Tibial artery (tissue), 4 donors: Measurements from ENCODE around the gene ZNF205.

Source experiments
- DNase-seq, 2 donors: peaks; one replicate each; pipeline ENCODE4 v3.0.0-alpha.2; 2019
- H3K27ac ChIP-seq, 2 donors: fragments of 200-600 bp; sonication (generic) in 1 of 2; 1 replicate in 1 of 2; 2 replicates in 1 of 2; pipeline ENCODE4 v1.5.1; 2018 to 2019; ENCODE audit warnings: mild to moderate bottlenecking in 1 of 2
- H3K27me3 ChIP-seq, 2 donors: fragments of 200-600 bp; sonication (generic) in 1 of 2; one replicate each; pipeline versions ENCODE4 v1.5.1 to v1.6.0; 2016 to 2019
- H3K36me3 ChIP-seq, 3 donors: fragments of 200-600 bp; sonication (generic) in 2 of 3; one replicate each; pipeline ENCODE4 v1.5.1; 2016 to 2019; ENCODE audit warnings: mild to moderate bottlenecking in 2 of 3
- H3K4me1 ChIP-seq, 4 donors: fragments of 200-600 bp; sonication (generic) in 2 of 4; 1 replicate in 3 of 4; 2 replicates in 1 of 4; pipeline ENCODE4 v1.5.1; 2016 to 2019
- H3K4me3 ChIP-seq, 2 donors: fragments of 200-600 bp; sonication (generic) in 1 of 2; 1 replicate in 1 of 2; 2 replicates in 1 of 2; pipeline ENCODE4 v1.5.1; 2018 to 2019; ENCODE audit warnings: mild to moderate bottlenecking in 2 of 2
- H3K9me3 ChIP-seq, 3 donors: fragments of 200-600 bp; sonication (generic) in 1 of 3; one replicate each; pipeline ENCODE4 v1.5.1; 2016 to 2019
- CTCF ChIP-seq, 2 experiments: fragments of 200-600 bp in 1 of 2; fragments of 450-650 bp in 1 of 2; IDR thresholded peaks; one replicate each; pipeline ENCODE4 v1.5.1; 2017 to 2019; ENCODE audit warnings: antibody characterized with exemption in 2 of 2, mild to moderate bottlenecking in 1 of 2, moderate library complexity in 1 of 2
- intact Hi-C: fragments of 100-400 bp; cut with DNase I; formaldehyde crosslinking; loops from one replicate; pipeline ENCODE4 v1.15.0; 2023; ENCODE audit warnings: low total_unique reads

The ZNF205 gene

GRCh38 chr16:3101841-3102470, 10.4 kb upstream of the ZNF205 start:
- intact Hi-C loops, result no loop called here
- Histone ChIP-seq H3K36me3 (no peaks in the 10 kb centered on the region), H3K4me1 (peaks cover 3 to 13% (median 10%) of the 10 kb centered on the region in 4 donors), H3K27me3 (peaks cover 0 to 43% of the 10 kb centered on the region in 2 donors), H3K27ac (no peak overlapping the region), H3K4me3 (no peak overlapping the region), H3K9me3 (no peaks in the 10 kb centered on the region)
- TF ChIP-seq CTCF (IDR thresholded peaks at IDR 0.05), result no peak
- no peak for DNase-seq

- Histone ChIP-seq H3K36me3 (no peaks in the 10 kb centered on the region), H3K4me1 (peaks cover 5 to 17% (median 7%) of the 10 kb centered on the region in 4 donors), H3K27me3 (peaks cover 0 to 10% of the 10 kb centered on the region in 2 donors), H3K27ac (peak overlapping the region; percentile 62 to 81), H3K9me3 (no peaks in the 10 kb centered on the region), H3K4me3 (peak overlapping the region; percentile 57 to 65)
- peak; percentile 88 to 91 for DNase-seq
- intact Hi-C loops, result no loop called here
- TF ChIP-seq CTCF (IDR thresholded peaks at IDR 0.05), result no peak
Observed at GRCh38 chr16:3106205-3106928, 6.0 kb upstream of the ZNF205 start.

- peak overlapping the region; percentile 37 to 66 for H3K27ac ChIP-seq
- intact Hi-C loops, result no loop called here
- no peaks in the 10 kb centered on the region for H3K27me3 ChIP-seq
- DNase-seq, result no peak
- peak overlapping the region; percentile 65 to 67 for H3K4me3 ChIP-seq
- H3K9me3 ChIP-seq, result no peaks in the 10 kb centered on the region
- peaks cover 0 to 30% (median 26%) of the 10 kb centered on the region in 4 donors for H3K4me1 ChIP-seq
- no peak for TF ChIP-seq CTCF (IDR thresholded peaks at IDR 0.05)
- H3K36me3 ChIP-seq, result peaks cover 8 to 37% (median 23%) of the 10 kb centered on the region in 3 donors
Observed at GRCh38 chr16:3112881-3113574, 642 bp downstream of the ZNF205 start.

GRCh38 chr16:3113765-3114479, 1.5 kb downstream of the ZNF205 start:
- peak overlapping the region; percentile 65 to 67 for H3K4me3 ChIP-seq
- no peaks in the 10 kb centered on the region for H3K27me3 ChIP-seq
- no peaks in the 10 kb centered on the region for H3K9me3 ChIP-seq
- no peak for DNase-seq
- intact Hi-C loops, result no loop called here
- TF ChIP-seq CTCF (IDR thresholded peaks at IDR 0.05), result no peak
- H3K4me1 ChIP-seq, result peaks cover 0 to 30% (median 26%) of the 10 kb centered on the region in 4 donors
- H3K36me3 ChIP-seq, result peaks cover 8 to 46% (median 32%) of the 10 kb centered on the region in 3 donors
- H3K27ac ChIP-seq, result no peak overlapping the region

- intact Hi-C loops, result no loop called here
- H3K4me3 ChIP-seq, result no peak overlapping the region
- H3K36me3 ChIP-seq, result peaks cover 14 to 57% (median 43%) of the 10 kb centered on the region in 3 donors
- TF ChIP-seq CTCF (IDR thresholded peaks at IDR 0.05), result no peak
- H3K4me1 ChIP-seq, result peaks cover 0 to 30% (median 26%) of the 10 kb centered on the region in 4 donors
- DNase-seq, result no peak
- H3K27ac ChIP-seq, result no peak overlapping the region
- no peaks in the 10 kb centered on the region for H3K9me3 ChIP-seq
- no peaks in the 10 kb centered on the region for H3K27me3 ChIP-seq
Observed at GRCh38 chr16:3115003-3115402, 2.6 kb downstream of the ZNF205 start.
